ENCODE measurements around the gene GPR183.

The GPR183 gene

GRCh38 chr13:99285432-99286182 is 21.6 kb downstream of the GPR183 start:
- no peak for DNase-seq
- Mint-ChIP-seq H3K9me3 (no peaks in the 10 kb centered on the region), H3K36me3 (ENCODE audit: low read depth) (peaks cover 60% of the 10 kb centered on the region), H3K27me3 (no peaks in the 10 kb centered on the region), H3K4me1 (ENCODE audit: low read depth) (peaks cover 95% of the 10 kb centered on the region), H3K4me3 (no peak overlapping the region), H3K27ac (peak overlapping the region; percentile 56)

GRCh38 chr13:99282264-99283231 is 24.7 kb downstream of the GPR183 start:
- peak overlapping the region; percentile 78 for H3K27ac Mint-ChIP-seq
- peaks cover 93% of the 10 kb centered on the region for H3K4me1 Mint-ChIP-seq (ENCODE audit: low read depth)
- no peak for DNase-seq
- H3K4me3 Mint-ChIP-seq = no peak overlapping the region
- H3K27me3 Mint-ChIP-seq = no peaks in the 10 kb centered on the region
- H3K36me3 Mint-ChIP-seq (ENCODE audit: low read depth) = peaks cover 61% of the 10 kb centered on the region
- H3K9me3 Mint-ChIP-seq = no peaks in the 10 kb centered on the region

- no peak overlapping the region for H3K4me3 Mint-ChIP-seq
- H3K4me1 Mint-ChIP-seq (ENCODE audit: low read depth) = peaks cover 90% of the 10 kb centered on the region
- H3K36me3 Mint-ChIP-seq (ENCODE audit: low read depth) = peaks cover 59% of the 10 kb centered on the region
- H3K27me3 Mint-ChIP-seq = no peaks in the 10 kb centered on the region
- no peaks in the 10 kb centered on the region for H3K9me3 Mint-ChIP-seq
- peak overlapping the region; percentile 78 for H3K27ac Mint-ChIP-seq
- DNase-seq = no peak
Observed at GRCh38 chr13:99281811-99282263, 25.4 kb downstream of the GPR183 start.

- no peak overlapping the region for H3K4me3 Mint-ChIP-seq
- H3K36me3 Mint-ChIP-seq (ENCODE audit: low read depth) = peaks cover 60% of the 10 kb centered on the region
- DNase-seq = no peak
- H3K9me3 Mint-ChIP-seq = no peaks in the 10 kb centered on the region
- H3K4me1 Mint-ChIP-seq (ENCODE audit: low read depth) = peaks cover 91% of the 10 kb centered on the region
- no peaks in the 10 kb centered on the region for H3K27me3 Mint-ChIP-seq
- H3K27ac Mint-ChIP-seq = peak overlapping the region; percentile 4
Observed at GRCh38 chr13:99280166-99280565, 27.0 kb downstream of the GPR183 start.

DNA sequence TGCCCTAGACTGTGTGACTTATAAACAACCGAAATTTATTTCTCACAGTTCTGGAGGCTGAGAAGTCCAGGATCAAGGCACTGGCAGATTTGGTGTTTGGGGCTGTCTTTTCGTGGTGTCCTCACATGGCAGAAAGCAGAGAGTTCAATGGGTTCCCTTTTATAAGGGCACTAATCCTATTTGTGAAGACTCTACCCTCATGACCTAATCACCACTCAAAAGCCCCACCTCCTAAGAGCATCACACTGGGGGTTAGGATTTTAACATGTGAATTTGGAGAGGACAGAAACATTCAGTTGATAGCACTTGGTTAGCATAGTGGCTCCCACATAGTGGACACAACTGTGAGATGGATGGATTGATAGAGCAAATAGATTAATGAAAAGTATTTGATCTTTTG is 27.6 kb downstream of the GPR183 start:
- Mint-ChIP-seq H3K4me1 (ENCODE audit: low read depth) (peaks cover 92% of the 10 kb centered on the region), H3K27ac (peak overlapping the region; percentile 4), H3K36me3 (ENCODE audit: low read depth) (peaks cover 63% of the 10 kb centered on the region), H3K27me3 (no peaks in the 10 kb centered on the region), H3K4me3 (no peak overlapping the region), H3K9me3 (no peaks in the 10 kb centered on the region)
- no peak for DNase-seq

DNA sequence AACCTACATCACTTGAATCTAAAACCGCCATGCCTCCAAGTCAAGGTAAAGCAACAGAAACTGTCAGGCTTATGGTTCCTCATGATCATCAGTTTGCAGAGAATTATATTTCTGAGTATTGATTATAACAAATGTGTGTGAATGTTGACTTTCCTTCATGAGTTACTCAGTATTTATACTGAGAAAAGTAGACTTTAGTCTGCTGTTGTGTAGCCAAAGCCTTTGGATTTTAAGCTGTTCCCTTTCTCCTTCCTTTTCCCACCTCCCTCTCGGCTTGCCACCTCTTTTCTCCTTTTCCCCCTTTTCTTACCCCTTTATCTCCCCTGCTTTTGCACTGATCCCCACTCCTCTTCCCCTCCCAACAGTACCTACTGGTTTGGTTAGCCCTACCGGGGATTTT is 28.4 kb downstream of the GPR183 start:
- no peaks in the 10 kb centered on the region for H3K9me3 Mint-ChIP-seq
- peaks cover 65% of the 10 kb centered on the region for H3K36me3 Mint-ChIP-seq (ENCODE audit: low read depth)
- H3K4me1 Mint-ChIP-seq (ENCODE audit: low read depth) = peaks cover 92% of the 10 kb centered on the region
- H3K27ac Mint-ChIP-seq = no peak overlapping the region
- no peak overlapping the region for H3K4me3 Mint-ChIP-seq
- no peak for DNase-seq
- no peaks in the 10 kb centered on the region for H3K27me3 Mint-ChIP-seq

DNA sequence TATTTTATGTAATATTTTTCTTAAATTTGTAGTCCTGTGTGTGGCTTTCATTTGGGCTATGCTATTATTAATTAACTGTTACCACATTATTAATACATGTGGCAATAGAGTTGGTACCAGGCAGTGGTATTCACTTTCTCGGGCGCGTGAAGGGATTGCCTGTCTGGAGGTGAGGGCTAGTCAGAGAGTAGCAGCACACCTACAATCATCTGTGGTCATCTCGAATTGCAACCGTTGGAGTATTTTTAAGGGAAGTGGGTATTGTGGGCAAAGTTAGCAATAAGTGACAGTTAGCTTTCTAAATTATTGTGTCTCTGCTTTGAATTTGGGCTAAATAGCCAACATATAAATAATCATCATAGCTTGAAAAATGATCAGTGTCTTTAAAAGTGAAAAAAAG is 29.0 kb downstream of the GPR183 start:
- no peaks in the 10 kb centered on the region for H3K27me3 Mint-ChIP-seq
- H3K27ac Mint-ChIP-seq = no peak overlapping the region
- H3K36me3 Mint-ChIP-seq (ENCODE audit: low read depth) = peaks cover 70% of the 10 kb centered on the region
- no peaks in the 10 kb centered on the region for H3K9me3 Mint-ChIP-seq
- no peak for DNase-seq
- no peak overlapping the region for H3K4me3 Mint-ChIP-seq
- H3K4me1 Mint-ChIP-seq (ENCODE audit: low read depth) = peaks cover 94% of the 10 kb centered on the region

DNA sequence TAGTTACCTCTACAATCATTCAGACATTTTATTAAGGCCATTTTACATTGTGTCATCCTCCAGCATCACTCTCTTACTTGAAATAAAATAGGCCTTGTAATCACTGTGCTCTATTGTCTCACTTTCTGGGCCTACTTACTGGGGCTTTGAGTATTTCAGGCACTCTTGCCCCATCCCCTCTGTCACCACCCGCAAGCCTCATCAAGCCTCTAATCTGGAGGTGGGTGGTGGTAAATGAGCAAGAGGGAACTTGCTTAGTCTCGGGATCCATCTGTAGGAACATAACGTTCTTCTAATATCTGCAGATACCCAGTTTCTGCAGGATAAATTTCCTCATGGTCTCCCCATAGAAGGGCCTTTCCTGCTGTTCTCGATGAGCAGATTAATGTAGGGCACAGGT is 29.6 kb downstream of the GPR183 start:
- peaks cover 93% of the 10 kb centered on the region for H3K4me1 Mint-ChIP-seq (ENCODE audit: low read depth)
- H3K4me3 Mint-ChIP-seq = no peak overlapping the region
- H3K27me3 Mint-ChIP-seq = no peaks in the 10 kb centered on the region
- DNase-seq = no peak
- H3K27ac Mint-ChIP-seq = peak overlapping the region; percentile 39
- H3K9me3 Mint-ChIP-seq = peaks cover 2% of the 10 kb centered on the region
- H3K36me3 Mint-ChIP-seq (ENCODE audit: low read depth) = peaks cover 74% of the 10 kb centered on the region

GRCh38 chr13:99276706-99277105 is 30.5 kb downstream of the GPR183 start:
- no peaks in the 10 kb centered on the region for H3K27me3 Mint-ChIP-seq
- no peak for DNase-seq
- H3K27ac Mint-ChIP-seq = peak overlapping the region; percentile 88
- H3K36me3 Mint-ChIP-seq (ENCODE audit: low read depth) = peaks cover 79% of the 10 kb centered on the region
- peaks cover 93% of the 10 kb centered on the region for H3K4me1 Mint-ChIP-seq (ENCODE audit: low read depth)
- H3K9me3 Mint-ChIP-seq = peaks cover 8% of the 10 kb centered on the region
- H3K4me3 Mint-ChIP-seq = no peak overlapping the region

DNA sequence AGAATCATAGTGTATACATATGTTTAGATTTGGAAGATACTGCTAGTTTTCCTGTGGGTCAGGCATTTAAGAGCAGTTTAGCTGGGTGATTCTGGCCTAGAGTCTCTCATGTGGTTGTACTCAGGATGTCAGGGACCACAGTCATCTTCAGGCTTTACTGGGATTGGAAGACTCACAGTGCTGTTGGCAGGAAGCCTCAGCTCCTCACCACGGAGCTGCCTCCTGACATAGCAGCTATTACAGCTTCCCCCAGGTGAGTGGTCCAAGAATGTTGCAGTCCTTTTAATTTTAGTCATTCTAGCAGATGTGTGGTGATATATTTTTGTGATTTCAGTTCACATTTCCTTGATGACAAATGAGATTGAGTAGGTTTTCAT is 32.1 kb downstream of the GPR183 start:
- peaks cover 79% of the 10 kb centered on the region for H3K36me3 Mint-ChIP-seq (ENCODE audit: low read depth)
- no peak overlapping the region for H3K4me3 Mint-ChIP-seq
- peak overlapping the region; percentile 88 for H3K27ac Mint-ChIP-seq
- peaks cover 93% of the 10 kb centered on the region for H3K4me1 Mint-ChIP-seq (ENCODE audit: low read depth)
- peaks cover 8% of the 10 kb centered on the region for H3K9me3 Mint-ChIP-seq
- no peak for DNase-seq
- H3K27me3 Mint-ChIP-seq = no peaks in the 10 kb centered on the region

DNA sequence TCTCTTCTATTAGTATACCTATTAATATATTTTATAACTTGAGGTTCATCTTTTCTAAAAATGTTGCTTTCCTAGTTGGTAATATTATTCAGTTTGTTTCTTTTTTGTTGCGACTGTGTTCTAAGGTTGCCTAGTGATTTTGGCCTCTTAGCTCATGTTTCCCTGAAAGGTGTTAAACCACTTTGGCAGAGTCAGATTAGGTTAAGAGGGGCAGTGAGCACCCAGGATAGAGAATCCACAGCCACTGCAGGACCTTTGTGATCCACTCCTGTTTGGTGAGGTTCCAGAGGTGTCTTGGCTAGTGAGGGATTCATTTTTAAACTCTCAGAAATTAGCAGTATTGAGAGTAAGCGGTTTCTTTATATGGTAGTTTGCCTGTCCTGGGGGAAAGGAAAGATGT is 34.1 kb downstream of the GPR183 start:
- H3K4me3 Mint-ChIP-seq = no peak overlapping the region
- peaks cover 8% of the 10 kb centered on the region for H3K9me3 Mint-ChIP-seq
- no peak for DNase-seq
- H3K4me1 Mint-ChIP-seq (ENCODE audit: low read depth) = peaks cover 88% of the 10 kb centered on the region
- peak overlapping the region; percentile 70 for H3K27ac Mint-ChIP-seq
- H3K36me3 Mint-ChIP-seq (ENCODE audit: low read depth) = peaks cover 70% of the 10 kb centered on the region
- no peaks in the 10 kb centered on the region for H3K27me3 Mint-ChIP-seq

DNA sequence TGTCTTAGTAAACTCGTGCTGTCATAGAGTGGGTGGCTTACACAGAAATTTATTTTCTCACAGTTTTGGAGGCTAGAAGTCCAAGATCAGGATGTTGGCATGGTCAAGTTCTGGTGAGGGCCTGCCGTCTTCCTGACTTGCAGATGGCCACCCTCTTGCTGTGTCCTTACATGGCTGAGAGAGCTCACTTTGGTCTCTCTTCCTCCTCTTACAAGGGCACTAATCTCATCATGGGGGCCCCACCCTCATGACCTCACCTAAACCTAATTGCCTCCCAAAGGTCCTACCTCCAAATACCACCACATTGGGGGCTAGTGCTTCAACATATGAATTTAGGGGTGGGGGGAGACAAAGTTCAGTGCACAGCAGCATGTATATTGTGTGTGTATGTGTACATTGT is 34.7 kb downstream of the GPR183 start:
- H3K36me3 Mint-ChIP-seq (ENCODE audit: low read depth) = peaks cover 71% of the 10 kb centered on the region
- no peaks in the 10 kb centered on the region for H3K27me3 Mint-ChIP-seq
- no peak overlapping the region for H3K4me3 Mint-ChIP-seq
- peaks cover 82% of the 10 kb centered on the region for H3K4me1 Mint-ChIP-seq (ENCODE audit: low read depth)
- H3K9me3 Mint-ChIP-seq = peaks cover 8% of the 10 kb centered on the region
- DNase-seq = no peak
- peak overlapping the region; percentile 83 for H3K27ac Mint-ChIP-seq

DNA sequence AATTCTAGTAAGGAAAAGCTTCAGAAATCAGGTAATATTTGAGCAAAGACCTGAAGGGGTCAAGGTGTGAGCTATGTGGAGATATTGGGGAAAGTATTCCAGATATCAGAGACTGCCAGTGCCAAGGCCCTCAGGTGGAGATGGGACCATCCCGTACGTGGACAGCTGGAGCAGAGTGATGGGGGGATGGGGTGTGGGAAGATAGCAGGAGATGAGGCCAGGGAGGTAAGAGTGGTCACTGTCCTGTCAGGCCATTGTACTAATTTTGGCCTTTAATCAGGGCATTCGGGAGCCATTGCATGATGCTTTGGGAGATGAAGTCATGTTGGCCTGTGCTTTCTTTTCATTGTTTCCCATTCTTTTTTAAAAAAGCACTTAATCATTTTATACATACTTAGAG is 36.0 kb downstream of the GPR183 start:
- Mint-ChIP-seq H3K4me3 (no peak overlapping the region), H3K4me1 (ENCODE audit: low read depth) (peaks cover 80% of the 10 kb centered on the region), H3K36me3 (ENCODE audit: low read depth) (peaks cover 70% of the 10 kb centered on the region), H3K9me3 (peaks cover 8% of the 10 kb centered on the region), H3K27ac (peak overlapping the region; percentile 51), H3K27me3 (no peaks in the 10 kb centered on the region)
- DNase-seq = no peak

- DNase-seq = no peak
- H3K27me3 Mint-ChIP-seq = no peaks in the 10 kb centered on the region
- peaks cover 8% of the 10 kb centered on the region for H3K9me3 Mint-ChIP-seq
- H3K4me1 Mint-ChIP-seq (ENCODE audit: low read depth) = peaks cover 79% of the 10 kb centered on the region
- no peak overlapping the region for H3K4me3 Mint-ChIP-seq
- H3K36me3 Mint-ChIP-seq (ENCODE audit: low read depth) = peaks cover 69% of the 10 kb centered on the region
- peak overlapping the region; percentile 71 for H3K27ac Mint-ChIP-seq
Observed at GRCh38 chr13:99270518-99270917, 36.7 kb downstream of the GPR183 start.
